Activated CD4-positive, CD25-positive, alpha-beta regulatory T cell (primary cell): Measurements from ENCODE around the gene DOCK1.

Experiments
- DNase-seq, 4 experiments: peaks; one replicate each; lab custom pipeline; 2025; lab: John Stamatoyannopoulos, UW

Gene DOCK1

GRCh38 chr10:127088908-127089307 lies 183.7 kb downstream of the DOCK1 start:
- DNase-seq, result no peak

GRCh38 chr10:127089446-127089845 lies 184.2 kb downstream of the DOCK1 start:
- DNase-seq, result no peak

GRCh38 chr10:127090138-127090537 lies 184.9 kb downstream of the DOCK1 start:
- no peak for DNase-seq

GRCh38 chr10:127091354-127091753 lies 186.1 kb downstream of the DOCK1 start:
- DNase-seq, result no peak

GRCh38 chr10:127092916-127093315 lies 187.7 kb downstream of the DOCK1 start:
- DNase-seq, result no peak

- no peak for DNase-seq
Measured at GRCh38 chr10:127094984-127095383, 189.8 kb downstream of the DOCK1 start.

GRCh38 chr10:127100983-127101615 lies 195.9 kb downstream of the DOCK1 start:
- no peak for DNase-seq

GRCh38 chr10:127102176-127102575 lies 196.9 kb downstream of the DOCK1 start:
- no peak for DNase-seq

- DNase-seq, result no peak
Measured at GRCh38 chr10:127115100-127115499, 209.9 kb downstream of the DOCK1 start.

- DNase-seq, result no peak
Measured at GRCh38 chr10:127117125-127117524, 211.9 kb downstream of the DOCK1 start.

GRCh38 chr10:127118034-127118433 lies 212.8 kb downstream of the DOCK1 start:
- DNase-seq, result no peak

- DNase-seq, result no peak
Measured at GRCh38 chr10:127119936-127120335, 214.7 kb downstream of the DOCK1 start.

- no peak for DNase-seq
Measured at GRCh38 chr10:127122831-127123230, 217.6 kb downstream of the DOCK1 start.

GRCh38 chr10:127123626-127124025 lies 218.4 kb downstream of the DOCK1 start:
- no peak for DNase-seq

- DNase-seq, result no peak
Measured at GRCh38 chr10:127125331-127125730, 220.1 kb downstream of the DOCK1 start.

GRCh38 chr10:127127822-127128221 lies 222.6 kb downstream of the DOCK1 start:
- DNase-seq, result no peak

GRCh38 chr10:127129104-127129503 lies 223.9 kb downstream of the DOCK1 start:
- no peak for DNase-seq

GRCh38 chr10:127132451-127132850 lies 227.2 kb downstream of the DOCK1 start:
- DNase-seq, result no peak

- no peak for DNase-seq
Measured at GRCh38 chr10:127133225-127133624, 228.0 kb downstream of the DOCK1 start.

GRCh38 chr10:127133672-127134500 lies 228.7 kb downstream of the DOCK1 start:
- no peak for DNase-seq

GRCh38 chr10:127135844-127136577 lies 230.8 kb downstream of the DOCK1 start:
- DNase-seq, result no peak

- DNase-seq, result no peak
Measured at GRCh38 chr10:127137391-127137790, 232.2 kb downstream of the DOCK1 start.

- DNase-seq, result no peak
Measured at GRCh38 chr10:127142136-127142535, 236.9 kb downstream of the DOCK1 start.
